ENCODE measurements around the gene SLC25A19. TPM values are rescaled to one million over a fixed set of nuclear protein-coding genes. Genes with fewer than 3 reads are reported as not detected.

The SLC25A19 gene
- total and polyA plus RNA-seq, 5 experiments from 2014 or later: 11.2 to 22.5 (median 15.4) TPM

DNA sequence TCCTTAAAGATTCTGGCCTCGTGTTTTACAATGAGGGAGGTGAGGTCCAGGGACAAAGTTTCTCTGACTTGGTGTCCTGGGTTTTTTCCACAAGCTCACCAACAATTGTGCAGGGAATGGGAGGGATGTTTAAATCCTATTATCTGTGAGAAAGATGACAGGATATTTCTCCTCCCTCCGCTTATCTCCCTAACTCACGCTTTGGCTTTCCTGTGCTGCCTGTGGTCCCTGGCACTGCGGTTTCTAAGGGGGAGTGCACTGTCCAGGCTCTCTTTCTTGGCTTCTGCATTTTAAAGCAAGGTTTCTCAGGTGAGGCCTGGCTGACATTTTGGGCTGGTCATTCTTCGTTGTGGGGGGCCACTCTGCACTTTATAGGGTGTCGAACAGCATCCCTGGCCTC is 44.2 kb downstream of the SLC25A19 start:
- DNase-seq (no peak), ATAC-seq (no peak)
- POLR2A ChIA-PET: interaction anchor here (1.0 to 1.5 kb wide), 2 partner anchors 16 to 25 kb away, joined by 3 to 4 read pairs; partner anchors contain the start of gene MIF4GD
- Mint-ChIP-seq H3K27me3 (no peaks in the 10 kb centered on the region), H3K4me3 (no peak overlapping the region), H3K27ac (no peak overlapping the region), H3K4me1 (peaks cover 11 to 29% (median 22%) of the 10 kb centered on the region in 4 donors), H3K36me3 (peaks cover 0 to 68% (median 3%) of the 10 kb centered on the region in 3 donors), H3K9me3 (no peaks in the 10 kb centered on the region)

GRCh38 chr17:75244133-75244866 is 44.9 kb downstream of the SLC25A19 start:
- POLR2A ChIA-PET: interaction anchor here (1.0 to 1.5 kb wide), 2 partner anchors 16 to 26 kb away, joined by 3 to 4 read pairs; partner anchors contain the start of gene MIF4GD
- Mint-ChIP-seq H3K4me1 (peaks cover 5 to 22% (median 15%) of the 10 kb centered on the region in 4 donors), H3K27me3 (no peaks in the 10 kb centered on the region), H3K9me3 (no peaks in the 10 kb centered on the region), H3K27ac (peak overlapping the region in 8 of 10 donors; percentile 9 to 81 (median 65)), H3K36me3 (peaks cover 0 to 68% (median 3%) of the 10 kb centered on the region in 3 donors), H3K4me3 (peak overlapping the region in 2 of 10 donors; percentile 12 to 19)
- peak in 1 of 2 donors; percentile 16 for ATAC-seq
- no peak for DNase-seq

DNA sequence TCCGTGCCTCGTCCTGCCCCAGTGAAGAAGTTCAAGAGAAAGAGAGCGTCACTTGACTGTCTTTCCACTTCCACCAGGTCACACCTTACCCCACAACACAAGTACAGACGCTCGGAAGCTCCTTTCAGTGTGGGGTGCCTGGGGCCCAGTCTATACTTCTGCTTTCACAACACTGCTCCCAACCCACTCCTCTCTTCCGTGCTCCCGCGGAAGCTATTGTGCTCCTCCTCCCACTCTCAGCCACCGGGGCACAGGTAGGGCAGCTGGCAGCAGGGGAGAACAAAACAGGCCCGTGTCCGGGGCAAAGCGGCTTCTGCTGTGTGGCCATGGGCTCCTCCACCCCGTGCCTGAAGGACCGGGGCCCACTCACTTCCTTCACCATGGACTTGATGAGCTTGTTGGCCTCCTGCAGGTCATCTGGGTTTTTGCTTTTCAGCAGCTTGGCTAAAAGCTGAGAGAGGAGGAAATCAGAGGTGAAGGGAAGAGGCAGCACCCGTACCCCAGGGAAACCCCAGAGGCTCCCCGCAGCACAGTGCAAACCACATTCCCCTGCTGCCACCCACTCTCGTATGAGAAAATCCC is 46.7 kb downstream of the SLC25A19 start:
- Mint-ChIP-seq H3K4me1 (peaks cover 8 to 27% (median 18%) of the 10 kb centered on the region in 4 donors), H3K27ac (peak overlapping the region in 7 of 10 donors; percentile 25 to 96 (median 35)), H3K27me3 (no peaks in the 10 kb centered on the region), H3K9me3 (no peaks in the 10 kb centered on the region), H3K36me3 (peaks cover 0 to 70% (median 3%) of the 10 kb centered on the region in 3 donors), H3K4me3 (peak overlapping the region in 3 of 10 donors; percentile 1 to 68 (median 11))
- POLR2A ChIA-PET: interaction anchor here (3.3 kb wide), 1 partner anchor 19 kb away, joined by 14 read pairs; the partner anchor contains the start of genes GGA3 and MRPS7
- ATAC-seq (peak in 1 of 2 donors; percentile 13), DNase-seq (peak in 2 of 10 donors; percentile 12 to 49)

DNA sequence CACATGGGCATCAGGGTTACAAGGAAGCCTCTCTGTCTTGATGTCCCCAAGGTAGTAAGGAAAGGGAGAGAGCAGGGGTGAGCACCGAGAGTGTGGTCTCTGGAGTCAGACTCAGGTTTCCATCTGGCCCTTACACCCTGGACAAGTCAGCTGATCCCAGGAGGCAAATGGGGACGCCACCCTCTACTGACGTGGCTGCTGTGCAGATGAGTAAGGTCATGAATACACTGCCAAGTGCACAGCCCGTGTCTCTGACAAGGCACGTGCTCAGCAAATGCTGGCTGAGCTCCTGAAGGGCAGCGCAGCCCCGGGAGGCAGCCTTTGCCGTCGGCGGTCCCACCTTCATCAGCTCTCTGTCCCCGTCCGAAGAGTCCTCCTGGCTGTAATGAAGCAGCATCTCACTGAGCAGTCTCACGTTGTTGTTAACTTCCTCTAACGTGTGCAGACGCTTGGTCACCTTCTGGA is 47.2 kb downstream of the SLC25A19 start:
- no peak for DNase-seq
- no peaks in the 10 kb centered on the region for H3K9me3 Mint-ChIP-seq
- no peak for ATAC-seq
- peaks cover 0 to 72% (median 3%) of the 10 kb centered on the region in 3 donors for H3K36me3 Mint-ChIP-seq
- no peaks in the 10 kb centered on the region for H3K27me3 Mint-ChIP-seq
- H3K4me3 Mint-ChIP-seq: peak overlapping the region in 2 of 10 donors; percentile 11 to 68
- peaks cover 8 to 27% (median 18%) of the 10 kb centered on the region in 4 donors for H3K4me1 Mint-ChIP-seq
- POLR2A ChIA-PET: interaction anchor here (3.3 kb wide), 1 partner anchor 19 kb away, joined by 14 read pairs; the partner anchor contains the start of genes GGA3 and MRPS7
- H3K27ac Mint-ChIP-seq: peak overlapping the region in 8 of 10 donors; percentile 12 to 96 (median 44)

DNA sequence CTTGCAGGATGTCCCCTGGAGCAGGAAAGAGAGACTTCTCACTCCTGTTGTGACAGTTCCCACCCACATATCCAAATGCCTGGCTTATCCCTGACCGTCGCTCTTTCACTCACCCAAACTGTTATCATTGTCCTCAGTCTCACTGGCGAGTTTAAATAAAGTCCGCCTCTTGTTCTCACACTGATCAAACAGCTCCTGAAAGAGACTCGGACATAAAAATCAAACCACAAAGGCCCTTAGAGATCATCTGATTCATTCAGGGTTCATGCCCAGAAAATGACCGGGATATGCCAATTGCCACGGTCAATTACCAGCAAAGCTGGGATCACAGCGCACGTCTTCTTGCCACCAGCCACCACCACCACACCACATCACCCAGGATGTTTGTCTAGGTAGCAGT is 47.7 kb downstream of the SLC25A19 start:
- ATAC-seq (no peak), DNase-seq (no peak)
- H3K9me3 Mint-ChIP-seq: no peaks in the 10 kb centered on the region
- POLR2A ChIA-PET: interaction anchor here (0.6 to 3.3 kb wide), 3 partner anchors 20 to 58 kb away, joined by 5 to 14 read pairs (median 9); partner anchors contain the start of genes GGA3, MIF4GD and MRPS7
- H3K4me3 Mint-ChIP-seq: peak overlapping the region in 1 of 10 donors; percentile 68
- peak overlapping the region in 7 of 10 donors; percentile 12 to 96 (median 47) for H3K27ac Mint-ChIP-seq
- peaks cover 0 to 72% (median 3%) of the 10 kb centered on the region in 3 donors for H3K36me3 Mint-ChIP-seq
- no peaks in the 10 kb centered on the region for H3K27me3 Mint-ChIP-seq
- peaks cover 8 to 27% (median 18%) of the 10 kb centered on the region in 4 donors for H3K4me1 Mint-ChIP-seq

GRCh38 chr17:75241143-75241430 is 48.1 kb downstream of the SLC25A19 start:
- DNase-seq (no peak), ATAC-seq (no peak)
- POLR2A ChIA-PET: interaction anchor here (0.6 to 3.3 kb wide), 3 partner anchors 20 to 58 kb away, joined by 5 to 14 read pairs (median 9); partner anchors contain the start of genes GGA3, MIF4GD and MRPS7
- no peaks in the 10 kb centered on the region for H3K27me3 Mint-ChIP-seq
- H3K36me3 Mint-ChIP-seq: peaks cover 0 to 72% (median 3%) of the 10 kb centered on the region in 3 donors
- H3K4me1 Mint-ChIP-seq: peaks cover 8 to 27% (median 18%) of the 10 kb centered on the region in 4 donors
- H3K9me3 Mint-ChIP-seq: no peaks in the 10 kb centered on the region
- no peak overlapping the region for H3K4me3 Mint-ChIP-seq
- peak overlapping the region in 1 of 10 donors; percentile 89 for H3K27ac Mint-ChIP-seq

DNA sequence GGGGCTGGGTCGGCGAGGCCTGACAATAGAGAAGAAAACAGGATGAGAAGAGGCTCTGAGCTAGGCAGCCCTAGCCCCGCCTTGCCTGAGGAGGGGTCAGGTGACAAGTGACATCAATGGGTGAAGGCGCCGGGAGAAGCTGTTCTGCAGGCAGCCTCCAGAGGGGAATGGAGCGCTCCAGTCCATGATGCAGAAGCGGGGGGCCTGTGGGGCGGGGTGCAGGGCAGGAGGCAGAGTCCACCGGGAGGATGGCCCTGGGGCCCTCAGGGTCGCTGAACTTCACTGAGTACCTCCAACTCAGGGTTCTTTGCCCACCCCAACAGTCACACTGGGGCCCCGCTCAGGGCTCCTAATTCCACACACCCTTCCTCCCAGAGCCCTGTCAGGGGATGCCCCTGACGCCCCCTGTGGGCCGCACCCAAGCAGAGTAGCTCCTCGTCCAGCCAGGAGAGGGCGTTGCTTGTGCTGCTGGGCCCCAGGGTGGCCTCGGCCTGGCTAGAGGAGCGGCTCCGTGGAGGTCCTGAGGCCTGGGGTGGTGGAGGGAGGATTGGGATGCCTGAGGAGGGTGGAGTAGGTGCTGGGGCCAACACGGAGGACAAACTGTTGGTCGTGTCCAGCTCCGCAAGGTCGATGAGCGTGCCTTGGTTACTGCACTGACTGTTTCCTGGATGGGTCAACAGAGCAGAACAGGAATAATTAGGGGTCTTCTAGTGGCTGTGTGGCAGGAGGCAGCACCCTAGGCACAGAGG is 48.7 kb downstream of the SLC25A19 start:
- no peaks in the 10 kb centered on the region for H3K9me3 Mint-ChIP-seq
- no peaks in the 10 kb centered on the region for H3K27me3 Mint-ChIP-seq
- H3K4me1 Mint-ChIP-seq: peaks cover 7 to 27% (median 18%) of the 10 kb centered on the region in 4 donors
- H3K4me3 Mint-ChIP-seq: no peak overlapping the region
- H3K27ac Mint-ChIP-seq: peak overlapping the region in 5 of 10 donors; percentile 25 to 74 (median 47)
- peak; percentile 43 to 51 for ATAC-seq
- POLR2A ChIA-PET: interaction anchor here (0.5 to 3.3 kb wide), 5 partner anchors 21 to 126 kb away, joined by 5 to 14 read pairs (median 7); partner anchors contain the start of genes GGA3, MIF4GD and MRPS7
- peak in 5 of 10 donors; percentile 12 to 30 (median 24) for DNase-seq
- peaks cover 0 to 72% (median 3%) of the 10 kb centered on the region in 3 donors for H3K36me3 Mint-ChIP-seq

GRCh38 chr17:75239778-75240393 is 49.3 kb downstream of the SLC25A19 start:
- DNase-seq: no peak
- Mint-ChIP-seq H3K36me3 (peaks cover 0 to 71% (median 3%) of the 10 kb centered on the region in 3 donors), H3K27ac (peak overlapping the region in 6 of 10 donors; percentile 14 to 74 (median 50)), H3K4me1 (peaks cover 7 to 27% (median 18%) of the 10 kb centered on the region in 4 donors), H3K27me3 (no peaks in the 10 kb centered on the region), H3K4me3 (no peak overlapping the region), H3K9me3 (no peaks in the 10 kb centered on the region)
- POLR2A ChIA-PET: interaction anchor here (2.3 to 3.3 kb wide), 3 partner anchors 21 to 126 kb away, joined by 7 to 14 read pairs (median 9); partner anchors contain the start of genes GGA3, MIF4GD and MRPS7
- ATAC-seq: no peak

GRCh38 chr17:75239214-75239613 is 50.0 kb downstream of the SLC25A19 start:
- Mint-ChIP-seq H3K9me3 (no peaks in the 10 kb centered on the region), H3K27me3 (no peaks in the 10 kb centered on the region), H3K36me3 (peaks cover 0 to 72% (median 5%) of the 10 kb centered on the region in 3 donors), H3K4me3 (no peak overlapping the region), H3K27ac (peak overlapping the region in 7 of 10 donors; percentile 30 to 90 (median 84)), H3K4me1 (peaks cover 5 to 22% (median 16%) of the 10 kb centered on the region in 4 donors)
- POLR2A ChIA-PET: interaction anchor here (0.9 to 2.3 kb wide), 4 partner anchors 23 to 125 kb away, joined by 3 to 9 read pairs (median 6); partner anchors contain the start of genes MIF4GD, MRPS7 and NUP85
- ATAC-seq (no peak), DNase-seq (no peak)

DNA sequence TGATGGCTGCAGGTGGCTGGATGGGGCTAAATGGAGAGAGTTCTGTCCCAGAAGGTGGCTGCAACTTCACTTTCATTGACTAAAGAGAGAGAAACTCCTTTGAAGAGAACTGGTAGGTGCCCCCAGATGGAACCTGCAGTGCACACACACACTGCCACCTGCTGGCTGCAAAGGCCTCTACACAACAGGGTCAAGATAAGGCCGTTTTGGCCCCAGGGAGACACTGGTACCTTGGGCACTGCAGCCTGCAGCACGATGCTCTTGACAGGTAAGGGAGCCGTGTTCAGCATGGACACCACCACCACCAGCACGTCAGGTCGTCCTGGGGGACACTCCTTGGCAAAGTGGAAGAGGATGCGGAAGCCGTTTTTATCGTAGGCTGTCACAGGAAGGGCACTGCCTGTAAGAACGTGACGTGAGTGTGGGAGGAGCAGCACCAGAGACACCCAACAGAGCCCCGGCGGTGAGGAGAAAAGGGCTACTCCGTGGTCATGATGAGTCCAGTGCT is 50.5 kb downstream of the SLC25A19 start:
- Mint-ChIP-seq H3K9me3 (no peaks in the 10 kb centered on the region), H3K27ac (peak overlapping the region; percentile 30 to 91 (median 85)), H3K4me3 (peak overlapping the region in 1 of 10 donors; percentile 52), H3K36me3 (peaks cover 0 to 72% (median 5%) of the 10 kb centered on the region in 3 donors), H3K27me3 (no peaks in the 10 kb centered on the region), H3K4me1 (peaks cover 5 to 18% (median 15%) of the 10 kb centered on the region in 4 donors)
- ATAC-seq: peak; percentile 86 to 88
- DNase-seq: peak; percentile 36 to 76 (median 53)
- POLR2A ChIA-PET: interaction anchor here (0.9 to 2.3 kb wide), 3 partner anchors 24 to 125 kb away, joined by 3 to 7 read pairs (median 4); partner anchors contain the start of genes MRPS7 and NUP85
